NB4 (cell line): Measurements from ENCODE around the gene UNC79.

Experiments used
- POLR2A ChIP-seq: IDR thresholded peaks from 2 replicates; pipeline ENCODE4 v1.6.1; 2011; ENCODE audit warnings: mild to moderate bottlenecking; ENCODE audit not compliant: insufficient read length; ENCODE audit errors: extremely low read depth
- TF ChIP-seq, protein P1 (sequence below): IDR thresholded peaks from 2 replicates; pipeline ENCODE4 v1.6.1; 2011; ENCODE audit warnings: low read depth, low read length
- TF ChIP-seq, protein P2 (sequence below): IDR thresholded peaks from one replicate; pipeline ENCODE4 v1.5.1; 2012; ENCODE audit warnings: low read depth, low read length

GRCh38 chr14:93741556-93742230 is 311.0 kb downstream of the UNC79 start:
- TF ChIP-seq, protein P1, sequence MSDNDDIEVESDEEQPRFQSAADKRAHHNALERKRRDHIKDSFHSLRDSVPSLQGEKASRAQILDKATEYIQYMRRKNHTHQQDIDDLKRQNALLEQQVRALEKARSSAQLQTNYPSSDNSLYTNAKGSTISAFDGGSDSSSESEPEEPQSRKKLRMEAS = no peak
- TF ChIP-seq, protein P2, sequence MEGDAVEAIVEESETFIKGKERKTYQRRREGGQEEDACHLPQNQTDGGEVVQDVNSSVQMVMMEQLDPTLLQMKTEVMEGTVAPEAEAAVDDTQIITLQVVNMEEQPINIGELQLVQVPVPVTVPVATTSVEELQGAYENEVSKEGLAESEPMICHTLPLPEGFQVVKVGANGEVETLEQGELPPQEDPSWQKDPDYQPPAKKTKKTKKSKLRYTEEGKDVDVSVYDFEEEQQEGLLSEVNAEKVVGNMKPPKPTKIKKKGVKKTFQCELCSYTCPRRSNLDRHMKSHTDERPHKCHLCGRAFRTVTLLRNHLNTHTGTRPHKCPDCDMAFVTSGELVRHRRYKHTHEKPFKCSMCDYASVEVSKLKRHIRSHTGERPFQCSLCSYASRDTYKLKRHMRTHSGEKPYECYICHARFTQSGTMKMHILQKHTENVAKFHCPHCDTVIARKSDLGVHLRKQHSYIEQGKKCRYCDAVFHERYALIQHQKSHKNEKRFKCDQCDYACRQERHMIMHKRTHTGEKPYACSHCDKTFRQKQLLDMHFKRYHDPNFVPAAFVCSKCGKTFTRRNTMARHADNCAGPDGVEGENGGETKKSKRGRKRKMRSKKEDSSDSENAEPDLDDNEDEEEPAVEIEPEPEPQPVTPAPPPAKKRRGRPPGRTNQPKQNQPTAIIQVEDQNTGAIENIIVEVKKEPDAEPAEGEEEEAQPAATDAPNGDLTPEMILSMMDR = no peak
- TF ChIP-seq POLR2A = no peak
